Transverse colon (tissue), 4 donors: ENCODE results near the gene ITGA8. TPM values are rescaled to one million over a fixed set of nuclear protein-coding genes. Genes with fewer than 3 reads are reported as not detected.

Experiments used
- DNase-seq: peaks from one replicate; pipeline ENCODE4 v3.0.0-alpha.2; 2019
- H3K27ac ChIP-seq, 4 donors: fragments of 200-600 bp; sonication (generic); 2 replicates each; pipeline ENCODE4 v1.5.1; 2016 to 2018; ENCODE audit warnings: inconsistent platforms in 4 of 4
- H3K27me3 ChIP-seq: fragments of 200-600 bp; sonication (generic); 2 replicates; pipeline ENCODE4 v1.5.1; 2017; ENCODE audit warnings: inconsistent platforms
- H3K36me3 ChIP-seq, 4 donors: fragments of 200-600 bp; sonication (generic); 2 replicates each; pipeline ENCODE4 v1.5.1; 2017 to 2019; ENCODE audit warnings: inconsistent platforms in 4 of 4
- H3K4me1 ChIP-seq, 4 donors: fragments of 200-600 bp; sonication (generic); 2 replicates each; pipeline ENCODE4 v1.5.1; 2017 to 2020; ENCODE audit warnings: inconsistent platforms in 4 of 4
- H3K4me3 ChIP-seq, 4 donors: fragments of 200-600 bp; sonication (generic); 1 replicate in 1 of 4; 2 replicates in 3 of 4; pipeline versions ENCODE4 v1.5.1 to v1.6.1; 2017 to 2019; ENCODE audit warnings: inconsistent platforms in 4 of 4
- H3K9me3 ChIP-seq, 2 donors: fragments of 200-600 bp; sonication (generic); 2 replicates each; pipeline ENCODE4 v1.5.1; 2017 to 2019; ENCODE audit warnings: inconsistent platforms in 2 of 2
- CTCF ChIP-seq, 5 experiments: fragments of 200-600 bp in 3 of 5; fragments of 450-650 bp in 2 of 5; sonication (generic) in 3 of 5; IDR thresholded peaks; 1 replicate in 2 of 5; 2 replicates in 3 of 5; pipeline ENCODE4 v1.5.1; 2016 to 2017; ENCODE audit warnings: antibody characterized with exemption in 5 of 5, inconsistent platforms in 3 of 5, mild to moderate bottlenecking in 2 of 5, moderate library complexity in 1 of 5
- EP300 ChIP-seq: sonication (generic); formaldehyde crosslinking; IDR thresholded peaks from one replicate; pipeline ENCODE4 v1.6.1; 2017; ENCODE audit warnings: antibody characterized with exemption, low read depth
- POLR2A ChIP-seq: fragments of 450-650 bp; IDR thresholded peaks from one replicate; pipeline ENCODE4 v1.6.1; 2016; ENCODE audit warnings: antibody characterized with exemption, mild to moderate bottlenecking, moderate library complexity
- POLR2AphosphoS5 ChIP-seq, 3 donors: sonication (generic); formaldehyde crosslinking; IDR thresholded peaks; one replicate each; pipeline ENCODE4 v1.6.1; 2016; ENCODE audit warnings: antibody characterized with exemption in 3 of 3
- WGBS, 2 donors: methylation state at CpG; one replicate each; pipeline ENCODE4 v1.1.5; 2018; ENCODE audit warnings: low coverage in 1 of 2; 5-methylcytosine and 5-hydroxymethylcytosine counted together
- in situ Hi-C, 4 donors: fragments of 200-750 bp; cut with MboI; loops; one replicate each; pipeline versions ENCODE4 v1.15.0 to v1.15.1; 2017; ENCODE audit warnings: low sequenced_read_pairs in 3 of 4, low pct_ligation_motif_present in 1 of 4, low pct_unique_long_range_greater_than_20kb in 1 of 4
- intact Hi-C: fragments of 100-400 bp; cut with DNase I; formaldehyde crosslinking; loops from one replicate; pipeline ENCODE4 v1.15.1; 2023; ENCODE audit warnings: low total_unique reads
- total RNA-seq, 4 donors: library from RNA; depleted of rRNA; stranded (reverse); fragments of >200 nt; gene quantifications; one replicate each; pipeline ENCODE4 v1.1.0, GENCODE V29; 2016

Gene ITGA8
- total RNA-seq, 4 donors from 2014 or later: 1.4 to 4.9 (median 3.3) TPM; not detected in 1

GRCh38 chr10:15486404-15486803, 233.3 kb downstream of the ITGA8 start:
- Histone ChIP-seq H3K4me3 (no peak overlapping the region), H3K4me1 (peaks cover 0 to 5% (median 0%) of the 10 kb centered on the region in 4 donors), H3K27ac (no peak overlapping the region), H3K36me3 (no peaks in the 10 kb centered on the region), H3K9me3 (no peaks in the 10 kb centered on the region), H3K27me3 (no peaks in the 10 kb centered on the region)
- TF ChIP-seq POLR2A: no peak
- no peak for TF ChIP-seq CTCF (IDR thresholded peaks at IDR 0.05)
- no peak for TF ChIP-seq EP300
- TF ChIP-seq POLR2AphosphoS5 (IDR thresholded peaks at IDR 0.05): no peak
- in situ Hi-C loops: no loop called here
- intact Hi-C loops: no loop called here
- no peak for DNase-seq
- WGBS, 2 donors: 33 to 50% methylated on average over 1 to 4 of the region's 4 CpGs

DNA sequence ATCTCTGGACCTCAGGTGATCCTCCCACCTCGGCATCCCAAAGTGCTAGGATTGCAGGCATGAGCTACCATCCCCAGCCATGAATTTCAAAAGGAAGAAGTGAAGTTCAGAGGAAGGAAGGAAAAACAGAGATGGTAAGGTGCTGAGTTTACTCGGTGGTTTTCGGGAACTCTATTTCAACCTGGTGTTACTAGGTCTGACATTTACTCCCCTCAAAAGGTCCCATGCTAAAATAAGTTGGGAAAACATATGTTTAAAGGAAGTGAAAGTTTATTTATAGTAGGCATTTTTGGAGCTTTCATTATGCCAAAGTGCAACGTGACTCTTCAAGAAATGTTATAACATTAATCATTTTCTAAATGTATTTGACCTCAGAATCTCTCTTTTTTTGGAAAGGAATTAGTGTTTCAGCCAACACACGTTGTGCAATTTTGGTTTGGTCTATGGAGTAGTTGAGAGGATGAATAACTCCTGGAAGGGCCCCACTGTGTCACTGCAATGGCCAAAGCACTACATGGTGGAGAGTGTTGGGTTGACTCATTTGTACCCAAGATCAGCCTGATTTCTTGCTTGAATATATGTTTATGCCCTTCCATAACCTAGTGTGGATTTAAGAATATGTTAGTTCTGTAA, 233.9 kb downstream of the ITGA8 start:
- Histone ChIP-seq H3K36me3 (no peaks in the 10 kb centered on the region), H3K27me3 (no peaks in the 10 kb centered on the region), H3K9me3 (no peaks in the 10 kb centered on the region), H3K4me3 (no peak overlapping the region), H3K4me1 (peaks cover 0 to 5% (median 0%) of the 10 kb centered on the region in 4 donors), H3K27ac (no peak overlapping the region)
- in situ Hi-C loops: no loop called here
- no peak for TF ChIP-seq POLR2A
- no peak for TF ChIP-seq CTCF (IDR thresholded peaks at IDR 0.05)
- TF ChIP-seq EP300: no peak
- TF ChIP-seq POLR2AphosphoS5 (IDR thresholded peaks at IDR 0.05): no peak
- intact Hi-C loops: no loop called here
- WGBS, 2 donors: 56 to 64% methylated on average over 4 to 5 of the region's 5 CpGs
- no peak for DNase-seq

DNA sequence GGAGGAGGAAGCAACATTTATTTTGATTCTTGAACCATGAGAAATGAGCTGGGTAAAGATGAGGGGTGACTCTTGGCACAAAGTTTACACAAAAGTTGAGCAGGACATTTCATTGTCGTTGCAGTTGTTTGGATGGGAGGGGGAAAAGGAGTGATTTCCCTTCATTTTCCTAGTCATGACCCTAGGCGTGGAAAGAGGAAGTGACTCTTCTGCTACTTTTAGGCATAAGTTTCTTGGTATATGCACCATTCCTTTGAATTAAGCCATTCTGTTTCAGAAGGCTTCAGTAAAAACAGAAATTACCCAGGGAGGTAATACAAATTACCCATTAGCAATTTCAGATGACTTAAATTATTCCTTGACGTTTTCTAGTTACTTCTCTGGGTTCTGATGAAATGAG, 234.7 kb downstream of the ITGA8 start:
- intact Hi-C loops (no loop called here), in situ Hi-C loops (no loop called here)
- Histone ChIP-seq H3K9me3 (no peaks in the 10 kb centered on the region), H3K4me1 (peaks cover 0 to 5% (median 0%) of the 10 kb centered on the region in 4 donors), H3K27me3 (no peaks in the 10 kb centered on the region), H3K36me3 (no peaks in the 10 kb centered on the region), H3K27ac (no peak overlapping the region), H3K4me3 (no peak overlapping the region)
- TF ChIP-seq POLR2AphosphoS5 (IDR thresholded peaks at IDR 0.05) (no peak), POLR2A (no peak), CTCF (IDR thresholded peaks at IDR 0.05) (no peak), EP300 (no peak)
- DNase-seq: no peak
- 33 to 35% methylated on average over 3 of the region's 3 CpGs for WGBS, 2 donors

DNA sequence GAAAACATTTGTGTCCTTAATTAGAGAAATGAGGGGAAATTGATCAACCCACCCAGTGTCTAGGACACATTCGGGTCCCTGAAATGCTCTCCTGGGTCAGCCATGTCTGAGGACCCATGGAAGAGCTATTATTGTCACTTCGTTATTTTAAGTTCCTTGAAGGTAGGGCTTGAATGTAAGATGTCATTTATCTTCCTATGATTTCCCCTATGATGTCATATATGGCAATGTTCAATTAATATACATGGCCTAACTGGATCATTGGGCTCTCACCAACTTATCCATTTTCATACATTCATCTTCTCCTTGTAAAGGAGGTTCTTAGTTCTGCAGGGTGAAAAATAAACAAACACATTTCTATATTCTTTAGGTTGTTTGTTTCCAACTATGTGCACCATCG, 235.6 kb downstream of the ITGA8 start:
- whole genome bisulfite sequencing, 2 donors: 65 to 71% methylated on average over 1 to 3 of the region's 3 CpGs
- no peaks in the 10 kb centered on the region for H3K36me3 ChIP-seq

More for the DNA sequence above, 235.6 kb downstream of the ITGA8 start:
- H3K4me1 ChIP-seq: peaks cover 0 to 5% (median 2%) of the 10 kb centered on the region in 4 donors
- H3K27me3 ChIP-seq: no peaks in the 10 kb centered on the region
- no peak for TF ChIP-seq CTCF (IDR thresholded peaks at IDR 0.05)
- TF ChIP-seq POLR2AphosphoS5 (IDR thresholded peaks at IDR 0.05): no peak
- no peak for TF ChIP-seq EP300
- no peak for TF ChIP-seq POLR2A
- no peak overlapping the region for H3K27ac ChIP-seq
- intact Hi-C loops: no loop called here
- H3K4me3 ChIP-seq: no peak overlapping the region
- no peaks in the 10 kb centered on the region for H3K9me3 ChIP-seq
- in situ Hi-C loops: no loop called here
- no peak for DNase-seq
